Right atrium auricular region (tissue), 2 donors: ENCODE data around the gene ZNF281. TPM values are rescaled to one million over a fixed set of nuclear protein-coding genes. Genes with fewer than 3 reads are reported as not detected.
A peak's percentile ranks its signal among the peaks of the same experiment; 100 is the strongest.

Source experiments
- DNase-seq: peaks from one replicate; pipeline ENCODE4 v3.0.0-alpha.2; 2019; ENCODE audit warnings: low spot score
- H3K27ac ChIP-seq, 2 donors: fragments of 200-600 bp; sonication (generic); 1 replicate in 1 of 2; 2 replicates in 1 of 2; pipeline ENCODE4 v1.5.1; 2016 to 2019
- H3K27me3 ChIP-seq, 2 donors: fragments of 200-600 bp; sonication (generic); one replicate each; pipeline versions ENCODE4 v1.5.1 to v1.6.0; 2017 to 2019
- H3K36me3 ChIP-seq: fragments of 200-600 bp; sonication (generic); one replicate; pipeline ENCODE4 v1.5.1; 2016
- H3K4me1 ChIP-seq, 2 donors: fragments of 200-600 bp; sonication (generic); one replicate each; pipeline versions ENCODE4 v1.5.1 to v1.6.0; 2017 to 2019
- H3K4me3 ChIP-seq, 2 donors: fragments of 200-600 bp; sonication (generic); 1 replicate in 1 of 2; 2 replicates in 1 of 2; pipeline ENCODE4 v1.5.1; 2017 to 2019; ENCODE audit warnings: mild to moderate bottlenecking in 1 of 2, moderate library complexity in 1 of 2
- H3K9me3 ChIP-seq, 2 donors: fragments of 200-600 bp; sonication (generic); one replicate each; pipeline ENCODE4 v1.5.1; 2019
- total RNA-seq, 2 donors: library from RNA; depleted of rRNA; stranded (reverse); fragments of >200 nt; gene quantifications; one replicate each; pipeline ENCODE4 v1.1.0, GENCODE V29; 2016
- TF ChIP-seq, protein P1 (sequence below), 2 donors: fragments of 200-600 bp; sonication (generic); IDR thresholded peaks; one replicate each; pipeline ENCODE4 v1.5.1; 2019; ENCODE audit warnings: antibody characterized with exemption in 2 of 2

ZNF281 gene
- total RNA-seq, 2 donors from 2014 or later = 6.9 to 11.4 TPM

DNA sequence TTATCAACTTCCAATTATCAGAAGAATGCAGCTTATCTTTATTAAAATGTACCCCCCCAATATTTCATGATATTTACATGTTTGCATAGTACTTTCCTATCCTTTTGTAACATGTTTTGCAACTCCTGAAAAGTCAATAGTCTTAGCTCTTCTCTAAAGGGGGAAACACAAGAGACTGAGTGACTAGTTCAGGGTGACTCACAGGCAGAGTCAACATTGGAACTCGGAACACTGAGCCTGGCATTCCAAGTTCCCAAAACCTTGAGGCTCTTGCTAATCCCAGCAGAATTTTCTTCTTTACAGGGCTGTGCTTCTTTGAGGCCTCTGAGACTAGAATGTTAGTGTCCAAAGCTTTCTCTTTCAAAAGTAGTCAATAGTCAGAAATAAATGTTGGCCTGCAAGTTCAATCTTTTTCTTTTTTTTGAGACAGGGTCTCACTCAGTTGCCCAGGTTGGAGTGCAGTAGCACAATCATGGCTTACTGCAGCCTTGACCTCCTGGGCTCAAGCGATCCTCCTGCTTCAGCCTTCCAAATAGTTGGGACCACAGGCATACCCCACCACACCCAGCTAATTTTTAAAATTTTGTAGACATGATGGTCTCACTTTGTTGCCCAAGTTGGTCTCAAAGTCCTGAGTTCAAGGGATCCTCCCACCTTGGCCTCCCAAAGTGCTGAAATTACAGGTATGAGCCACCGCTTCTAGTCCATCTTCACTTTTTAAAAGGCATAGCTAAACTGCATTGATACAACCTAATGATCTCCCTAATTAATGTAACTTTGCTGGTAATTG, 37.5 kb downstream of the ZNF281 start:
- H3K4me3 ChIP-seq = no peak overlapping the region
- H3K27me3 ChIP-seq = no peaks in the 10 kb centered on the region
- no peaks in the 10 kb centered on the region for H3K9me3 ChIP-seq
- DNase-seq = no peak
- H3K36me3 ChIP-seq = no peaks in the 10 kb centered on the region
- no peak overlapping the region for H3K27ac ChIP-seq
- TF ChIP-seq, protein P1, sequence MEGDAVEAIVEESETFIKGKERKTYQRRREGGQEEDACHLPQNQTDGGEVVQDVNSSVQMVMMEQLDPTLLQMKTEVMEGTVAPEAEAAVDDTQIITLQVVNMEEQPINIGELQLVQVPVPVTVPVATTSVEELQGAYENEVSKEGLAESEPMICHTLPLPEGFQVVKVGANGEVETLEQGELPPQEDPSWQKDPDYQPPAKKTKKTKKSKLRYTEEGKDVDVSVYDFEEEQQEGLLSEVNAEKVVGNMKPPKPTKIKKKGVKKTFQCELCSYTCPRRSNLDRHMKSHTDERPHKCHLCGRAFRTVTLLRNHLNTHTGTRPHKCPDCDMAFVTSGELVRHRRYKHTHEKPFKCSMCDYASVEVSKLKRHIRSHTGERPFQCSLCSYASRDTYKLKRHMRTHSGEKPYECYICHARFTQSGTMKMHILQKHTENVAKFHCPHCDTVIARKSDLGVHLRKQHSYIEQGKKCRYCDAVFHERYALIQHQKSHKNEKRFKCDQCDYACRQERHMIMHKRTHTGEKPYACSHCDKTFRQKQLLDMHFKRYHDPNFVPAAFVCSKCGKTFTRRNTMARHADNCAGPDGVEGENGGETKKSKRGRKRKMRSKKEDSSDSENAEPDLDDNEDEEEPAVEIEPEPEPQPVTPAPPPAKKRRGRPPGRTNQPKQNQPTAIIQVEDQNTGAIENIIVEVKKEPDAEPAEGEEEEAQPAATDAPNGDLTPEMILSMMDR (IDR thresholded peaks at IDR 0.05) = no peak
- no peaks in the 10 kb centered on the region for H3K4me1 ChIP-seq

DNA sequence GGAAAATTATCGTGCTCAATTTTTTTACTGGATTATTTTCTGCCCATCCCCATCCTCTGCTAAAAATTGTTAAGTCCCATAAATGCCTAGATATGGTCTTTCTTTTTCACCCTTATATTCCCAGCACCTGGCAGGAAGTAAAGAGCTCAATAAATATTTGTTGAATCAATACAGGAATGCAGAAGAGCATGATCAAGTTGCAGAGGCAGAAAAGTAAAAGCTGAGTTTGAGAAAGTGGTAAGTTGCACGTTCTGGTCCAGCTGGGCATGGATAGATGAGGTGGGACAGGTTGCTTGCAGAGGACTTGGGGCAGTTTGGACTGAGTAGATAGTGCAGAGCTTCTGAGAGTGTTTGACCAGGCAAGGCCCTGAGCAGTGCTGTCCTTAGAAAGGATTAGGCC, 40.1 kb downstream of the ZNF281 start:
- DNase-seq = no peak
- no peak overlapping the region for H3K4me3 ChIP-seq
- H3K27me3 ChIP-seq = no peaks in the 10 kb centered on the region
- no peak overlapping the region for H3K27ac ChIP-seq
- no peaks in the 10 kb centered on the region for H3K9me3 ChIP-seq
- TF ChIP-seq, protein P1 (IDR thresholded peaks at IDR 0.05) = no peak
- no peaks in the 10 kb centered on the region for H3K4me1 ChIP-seq
- no peaks in the 10 kb centered on the region for H3K36me3 ChIP-seq

DNA sequence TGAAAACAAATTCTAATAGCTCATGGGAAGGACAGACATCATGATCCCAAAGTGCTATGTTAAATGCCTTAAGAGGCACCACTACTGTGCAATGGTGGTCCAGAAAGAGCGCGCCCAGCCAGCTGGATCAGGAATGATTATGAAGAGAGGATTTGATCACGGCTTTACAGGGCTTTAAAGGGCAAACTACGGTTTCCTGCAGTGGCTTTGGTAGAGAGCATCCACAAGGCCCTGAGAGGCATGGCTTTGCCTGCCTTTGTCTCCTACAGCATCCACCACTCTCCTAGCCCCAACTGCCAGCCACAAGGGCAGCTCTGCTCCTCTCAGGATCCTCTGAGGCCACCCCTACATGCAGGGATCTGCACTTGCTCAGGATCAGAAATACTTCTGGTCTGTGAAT, 40.7 kb downstream of the ZNF281 start:
- TF ChIP-seq, protein P1 (IDR thresholded peaks at IDR 0.05) = no peak
- DNase-seq = no peak
- Histone ChIP-seq H3K27me3 (no peaks in the 10 kb centered on the region), H3K9me3 (no peaks in the 10 kb centered on the region), H3K36me3 (no peaks in the 10 kb centered on the region), H3K4me1 (no peaks in the 10 kb centered on the region), H3K4me3 (no peak overlapping the region), H3K27ac (no peak overlapping the region)

DNA sequence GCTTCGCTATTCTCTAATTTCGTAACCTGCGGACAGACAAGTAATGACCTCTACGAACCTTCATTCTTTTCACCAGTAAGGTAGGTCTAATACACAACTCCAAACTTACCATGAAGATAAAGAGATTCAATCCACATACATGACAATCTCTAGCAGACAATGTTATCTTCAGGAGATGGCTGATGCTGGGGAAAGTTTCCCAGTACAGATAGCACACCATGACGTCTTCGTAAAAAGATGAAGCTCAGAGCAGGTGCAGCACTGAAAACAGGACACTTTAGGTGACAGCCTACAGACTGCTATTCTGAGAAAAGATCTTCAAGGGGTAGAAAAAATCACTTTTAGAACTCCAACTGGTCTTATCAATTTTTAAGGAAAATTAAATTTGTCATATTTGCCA, 41.3 kb downstream of the ZNF281 start:
- no peak for DNase-seq

DNA sequence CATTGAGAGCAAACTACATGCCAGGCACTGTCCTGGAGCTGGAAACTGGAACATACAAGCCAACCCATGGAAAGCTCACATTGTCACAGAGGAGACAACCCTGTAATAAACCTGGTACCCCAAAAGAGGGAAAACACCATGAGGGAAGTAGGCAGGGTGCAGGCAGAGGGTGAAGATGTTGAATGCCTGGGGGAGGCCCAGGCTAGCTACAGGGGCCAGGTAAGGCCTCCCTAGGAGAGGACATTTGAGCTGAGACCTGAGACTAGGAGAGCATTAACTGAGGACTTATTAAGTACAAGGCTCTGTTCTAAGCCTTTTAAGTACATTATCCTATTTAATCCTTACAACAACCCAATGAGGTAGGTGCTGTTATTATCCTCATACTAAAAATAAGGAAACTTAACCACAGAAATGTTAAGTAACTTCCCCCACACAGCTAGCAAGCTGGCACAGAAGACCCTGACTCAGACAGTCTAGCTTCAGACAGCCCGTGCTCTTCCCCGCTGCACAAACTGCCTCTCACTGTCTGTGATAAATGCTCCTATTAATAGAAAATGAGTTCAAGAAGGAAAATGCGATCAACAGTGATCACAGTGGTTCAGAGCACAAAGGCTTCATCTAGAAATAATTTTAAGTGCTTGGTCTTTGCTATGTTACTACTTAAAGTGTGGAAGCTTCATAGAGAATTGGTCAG, 41.8 kb downstream of the ZNF281 start:
- DNase-seq = no peak
- Histone ChIP-seq H3K4me3 (no peak overlapping the region), H3K36me3 (no peaks in the 10 kb centered on the region), H3K4me1 (no peaks in the 10 kb centered on the region), H3K9me3 (no peaks in the 10 kb centered on the region), H3K27me3 (no peaks in the 10 kb centered on the region), H3K27ac (peak overlapping the region in 1 of 2 donors; percentile 46)
- TF ChIP-seq, protein P1 (IDR thresholded peaks at IDR 0.05) = no peak

More for the DNA sequence above, 41.3 kb downstream of the ZNF281 start:
- H3K9me3 ChIP-seq = no peaks in the 10 kb centered on the region
- H3K27ac ChIP-seq = peak overlapping the region in 1 of 2 donors; percentile 46
- H3K27me3 ChIP-seq = no peaks in the 10 kb centered on the region
- H3K4me3 ChIP-seq = no peak overlapping the region
- H3K4me1 ChIP-seq = no peaks in the 10 kb centered on the region
- no peaks in the 10 kb centered on the region for H3K36me3 ChIP-seq
- TF ChIP-seq, protein P1 (IDR thresholded peaks at IDR 0.05) = no peak
